CD4-positive, alpha-beta T cell treated with Interleukin-1 beta for 1 hour (primary cell): ENCODE measurements around the gene TMEM45A.
"Not testable (repeated sequence)": the region's sequence is repeated elsewhere in the genome, so short reads cannot be mapped to it uniquely, and the experiment has no call there.

ENCODE experiments used
- DNase-seq, 2 donors: peaks; one replicate each; pipeline ENCODE4 v3.0.0-alpha.2; 2020 to 2022

TMEM45A gene

DNA sequence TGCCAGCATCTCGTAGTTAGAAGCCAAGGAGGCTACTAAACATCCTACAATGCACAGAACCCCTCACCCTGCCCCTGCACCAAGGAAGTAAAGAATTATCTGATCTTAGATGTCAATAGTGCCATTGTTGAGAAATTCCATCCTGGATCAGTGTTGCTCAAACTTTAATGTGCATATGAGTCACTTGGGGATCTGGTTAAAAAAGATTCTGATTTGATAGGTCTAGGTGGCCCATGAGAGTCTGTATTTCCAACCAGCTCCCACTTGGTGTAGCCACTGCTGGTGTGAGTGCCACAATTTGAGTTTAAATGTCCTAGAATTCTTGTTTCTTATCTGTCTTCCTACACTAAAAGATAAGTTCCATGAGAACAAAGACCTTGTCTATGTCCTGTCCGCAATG lies 43.7 kb downstream of the TMEM45A start:
- no peak for DNase-seq

DNA sequence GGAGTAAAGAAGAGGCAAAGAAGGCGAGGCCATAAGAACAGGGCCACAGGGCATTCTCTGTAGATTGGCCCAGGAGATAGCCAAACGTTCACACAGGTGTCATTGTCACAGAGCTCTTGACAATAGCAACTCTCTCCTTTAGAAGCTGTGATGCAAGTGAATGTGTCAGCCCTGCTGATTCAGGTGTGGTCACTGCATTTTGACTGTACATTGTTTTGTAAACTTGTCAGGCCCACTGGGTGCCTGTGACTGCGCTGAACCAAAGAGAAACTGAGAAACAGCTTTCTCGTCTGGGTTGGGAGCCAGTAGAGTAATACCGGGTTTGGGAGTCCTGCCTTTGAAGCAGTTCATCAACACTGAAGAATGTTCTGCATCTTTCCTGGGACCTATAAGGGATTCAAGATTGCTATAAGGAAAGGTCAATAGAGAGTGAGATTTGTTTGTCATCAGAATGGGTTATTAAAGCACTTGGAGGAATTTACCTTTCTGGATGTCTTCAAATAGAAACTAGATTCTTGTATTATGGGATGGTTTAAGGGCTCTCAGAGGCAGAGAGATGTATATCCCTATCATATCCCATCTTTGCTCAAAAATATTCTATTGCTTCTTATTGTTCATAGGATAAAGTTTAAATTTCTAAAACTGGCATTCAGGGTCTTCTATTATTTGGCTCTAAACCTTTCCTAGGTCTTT lies 45.4 kb downstream of the TMEM45A start:
- no peak for DNase-seq

DNA sequence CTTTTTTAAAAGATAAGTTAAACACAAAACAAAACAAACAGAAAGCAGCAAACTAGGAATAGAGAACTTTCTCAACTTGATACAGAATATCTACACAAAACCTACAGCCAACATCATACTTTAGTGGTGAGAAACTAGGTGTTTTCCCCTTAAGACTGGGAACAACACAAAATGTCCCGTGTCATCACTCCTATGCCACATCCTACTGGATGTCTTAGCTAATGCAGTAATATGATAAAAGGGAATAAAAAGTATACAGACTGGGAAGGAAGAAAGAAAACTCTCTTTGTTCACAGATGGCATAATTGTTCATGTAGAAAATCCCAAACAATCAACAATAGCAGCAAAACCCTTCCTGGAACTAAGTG lies 45.9 kb downstream of the TMEM45A start:
- no peak for DNase-seq

DNA sequence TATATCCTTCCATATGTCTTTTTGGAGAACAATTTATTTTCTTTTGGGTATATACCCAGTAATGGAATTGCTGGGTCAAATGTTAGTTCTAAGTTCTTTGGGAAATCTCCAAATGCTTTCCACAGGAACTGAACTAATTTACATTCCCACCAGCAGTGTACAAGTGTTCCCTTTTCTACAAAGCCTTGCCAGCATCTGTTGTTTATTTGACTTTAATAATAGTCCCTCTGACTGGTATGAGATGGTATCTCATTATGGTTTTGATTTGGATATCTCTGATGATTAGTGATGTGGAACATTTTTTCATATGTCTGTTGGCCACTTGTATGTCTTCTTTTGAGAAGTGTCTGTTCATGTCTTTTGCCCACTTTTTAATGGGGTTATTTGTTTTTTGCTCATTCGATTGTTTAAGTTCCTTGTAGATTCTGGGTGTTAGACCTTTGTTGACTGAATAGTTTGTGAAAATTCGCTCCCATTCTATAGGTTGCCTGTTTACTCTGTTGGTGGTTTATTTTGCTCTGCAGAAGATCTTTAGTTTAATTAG lies 48.4 kb downstream of the TMEM45A start:
- DNase-seq: no peak

DNA sequence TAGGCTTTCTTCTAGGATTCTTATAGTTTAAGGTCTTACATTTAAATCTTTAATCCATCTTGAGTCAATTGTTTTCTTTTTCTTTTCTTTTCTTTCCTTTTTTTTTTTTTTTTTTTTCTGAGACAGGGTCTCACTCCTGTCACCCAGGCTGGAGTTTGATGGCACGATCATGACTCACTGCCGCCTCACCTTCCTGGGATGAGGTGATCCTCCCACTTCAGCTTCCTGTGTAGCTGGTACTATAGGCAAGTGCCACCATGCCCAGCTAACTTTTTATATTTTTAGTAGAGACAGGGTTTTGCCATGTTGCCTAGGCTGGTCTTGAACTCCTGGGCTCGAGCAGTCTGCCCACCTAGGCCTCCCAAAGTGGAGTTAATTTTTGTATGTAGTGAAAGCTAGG lies 49.0 kb downstream of the TMEM45A start:
- DNase-seq: not testable (repeated sequence)

DNA sequence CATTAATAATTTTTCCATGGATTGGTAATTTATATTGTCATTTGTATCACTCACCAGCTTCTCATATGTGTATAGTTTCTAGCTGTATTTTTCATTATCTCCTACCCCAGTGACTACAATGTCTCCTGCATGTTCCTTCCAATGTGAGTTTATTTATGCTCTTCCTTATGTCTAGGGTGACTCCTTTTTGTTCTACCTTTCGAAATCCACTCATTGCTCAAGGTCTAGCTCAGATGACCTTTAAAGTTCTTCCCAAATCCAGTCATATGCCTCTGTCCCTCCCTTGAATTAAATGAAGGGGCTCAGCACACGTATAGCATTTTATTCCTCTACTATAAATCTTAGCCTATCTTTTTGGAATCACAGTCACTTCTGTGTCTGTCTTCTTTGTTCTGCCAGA lies 53.0 kb downstream of the TMEM45A start:
- DNase-seq: no peak

DNA sequence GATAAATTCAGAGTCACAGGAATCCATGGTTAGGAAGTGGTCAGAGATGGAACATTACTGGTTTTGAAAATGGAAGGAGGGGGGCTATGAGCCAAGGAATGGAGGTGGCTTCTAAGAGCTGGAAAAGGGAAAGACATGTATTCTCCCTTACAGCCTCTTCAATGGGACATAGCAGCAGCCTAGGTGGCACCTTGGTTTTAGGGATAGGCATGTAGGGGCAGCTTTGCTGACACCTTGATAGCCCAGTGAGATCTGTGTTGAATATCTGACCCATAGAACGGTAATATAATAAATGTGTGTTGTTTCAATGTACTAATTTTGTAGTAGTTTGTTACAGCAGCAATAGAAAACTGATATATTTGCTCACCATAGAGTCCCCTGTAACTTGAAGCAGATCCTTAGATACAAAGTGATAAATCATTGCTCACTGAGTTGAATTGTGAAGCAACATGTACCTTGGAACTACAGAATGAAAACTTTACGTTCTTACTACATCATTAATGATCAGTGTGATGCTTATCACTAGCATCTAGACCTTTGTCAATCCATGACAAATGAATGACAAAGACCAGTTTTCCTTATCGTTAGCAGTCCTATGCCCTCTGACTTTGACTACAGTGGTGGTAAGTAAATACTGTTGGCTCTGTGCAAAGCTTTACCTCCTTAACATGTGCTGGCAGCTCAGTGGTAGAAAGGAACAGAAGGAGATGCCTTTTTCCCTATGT lies 53.8 kb downstream of the TMEM45A start:
- DNase-seq: no peak

DNA sequence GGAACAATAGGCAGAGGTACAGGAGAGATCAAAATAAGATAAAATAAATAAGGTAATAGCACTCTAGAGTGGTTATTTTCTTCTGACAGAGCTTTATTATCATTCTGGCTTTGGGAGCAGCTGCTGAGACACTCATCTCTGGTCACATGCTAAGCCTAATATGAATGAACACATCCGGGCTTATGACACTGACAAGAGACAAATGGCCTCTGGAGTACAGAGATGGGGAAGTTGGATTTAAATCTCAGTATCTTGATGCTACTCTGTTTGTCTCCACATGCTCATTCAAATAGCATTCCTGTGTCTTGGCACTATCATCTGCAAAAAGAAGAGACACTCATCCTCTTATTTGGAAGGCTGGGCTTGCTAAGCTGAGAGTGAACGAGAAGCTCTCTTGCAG lies 55.6 kb downstream of the TMEM45A start:
- DNase-seq: no peak

DNA sequence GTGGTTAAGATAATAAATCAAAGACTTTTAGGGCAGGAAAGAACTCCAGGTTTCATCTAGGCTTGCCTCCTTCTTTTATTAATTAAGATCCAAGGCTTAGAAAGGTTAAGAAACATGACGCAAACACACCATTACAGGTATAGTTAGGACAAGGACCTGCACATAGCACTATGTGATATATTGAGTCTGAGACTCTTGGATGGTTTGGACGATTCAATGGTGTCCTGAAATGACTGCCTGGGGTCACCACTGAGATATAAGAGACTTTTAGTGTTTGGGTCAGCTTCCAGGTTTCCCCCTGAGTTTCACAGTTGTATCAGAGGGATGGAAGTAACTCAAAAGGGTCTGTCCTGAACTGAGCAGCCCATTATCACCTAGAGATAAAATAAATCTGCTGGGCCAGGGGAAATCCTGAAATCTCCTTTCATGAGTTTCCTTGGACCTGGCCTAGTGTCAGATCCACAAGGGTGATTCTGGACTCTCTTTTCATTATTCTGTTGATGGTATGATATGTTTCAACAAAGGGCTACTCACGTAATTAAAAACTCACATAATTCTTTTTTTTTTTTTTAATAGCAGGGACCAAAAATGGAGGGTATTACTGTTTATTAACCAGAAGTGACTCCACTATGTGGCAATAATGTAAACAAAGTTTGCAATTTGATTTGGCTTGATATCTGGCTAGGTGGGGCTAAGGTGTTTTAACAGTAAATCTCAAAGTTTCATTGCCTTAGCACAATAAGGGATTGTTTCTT lies 61.4 kb downstream of the TMEM45A start:
- no peak for DNase-seq

DNA sequence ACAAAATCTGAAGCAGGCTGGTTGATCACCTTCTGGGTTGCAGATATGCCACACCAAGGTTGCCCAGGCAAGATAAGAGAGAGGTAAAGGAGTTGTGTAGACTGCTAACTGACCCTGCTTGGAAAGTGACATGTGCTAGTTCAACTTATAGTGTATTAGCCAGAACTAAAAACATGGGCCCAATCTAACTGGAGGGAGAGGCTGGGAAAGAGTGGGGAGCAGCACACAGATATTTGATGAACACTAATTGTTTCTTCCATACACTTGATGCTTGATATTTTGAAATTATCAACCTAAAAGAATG lies 61.9 kb downstream of the TMEM45A start:
- no peak for DNase-seq

DNA sequence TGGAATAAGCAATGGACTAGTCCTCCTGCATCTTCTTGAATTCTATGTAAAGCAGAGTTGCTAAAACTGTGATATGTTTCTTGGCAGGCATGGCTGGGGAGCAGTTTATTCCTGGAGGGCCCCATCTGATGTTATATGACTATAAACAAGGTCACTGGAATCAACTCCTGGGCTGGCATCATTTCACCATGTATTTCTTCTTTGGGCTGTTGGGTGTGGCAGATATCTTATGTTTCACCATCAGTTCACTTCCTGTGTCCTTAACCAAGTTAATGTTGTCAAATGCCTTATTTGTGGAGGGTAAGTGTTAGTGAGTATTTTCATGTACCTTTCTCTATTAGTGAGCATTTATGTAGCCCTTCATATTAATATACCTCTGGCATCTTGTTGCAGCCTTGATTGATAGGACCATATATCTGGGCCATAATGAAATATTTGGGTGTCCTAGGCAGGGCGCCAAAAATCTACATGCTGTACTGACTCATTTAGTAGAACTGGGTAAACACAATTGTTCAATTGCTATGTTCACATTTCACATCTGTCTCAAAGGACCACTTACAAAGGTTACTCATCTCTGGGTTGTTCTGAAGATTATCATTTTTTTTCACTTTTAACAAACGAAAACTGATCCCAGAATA lies 64.4 kb downstream of the TMEM45A start:
- DNase-seq: no peak

DNA sequence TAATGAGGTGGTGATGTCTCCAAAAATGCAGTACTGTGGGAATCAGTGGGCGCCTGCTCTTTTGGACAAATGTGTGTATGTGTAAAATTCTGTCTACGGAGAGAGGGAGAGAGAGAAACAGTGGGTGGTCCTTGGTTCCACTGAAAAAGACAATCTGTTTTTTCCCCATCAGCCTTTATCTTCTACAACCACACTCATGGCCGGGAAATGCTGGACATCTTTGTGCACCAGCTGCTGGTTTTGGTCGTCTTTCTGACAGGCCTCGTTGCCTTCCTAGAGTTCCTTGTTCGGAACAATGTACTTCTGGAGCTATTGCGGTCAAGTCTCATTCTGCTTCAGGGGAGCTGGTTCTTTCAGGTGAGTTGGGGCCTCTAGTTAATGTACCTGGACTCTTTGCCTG lies 65.8 kb downstream of the TMEM45A start:
- DNase-seq: no peak

DNA sequence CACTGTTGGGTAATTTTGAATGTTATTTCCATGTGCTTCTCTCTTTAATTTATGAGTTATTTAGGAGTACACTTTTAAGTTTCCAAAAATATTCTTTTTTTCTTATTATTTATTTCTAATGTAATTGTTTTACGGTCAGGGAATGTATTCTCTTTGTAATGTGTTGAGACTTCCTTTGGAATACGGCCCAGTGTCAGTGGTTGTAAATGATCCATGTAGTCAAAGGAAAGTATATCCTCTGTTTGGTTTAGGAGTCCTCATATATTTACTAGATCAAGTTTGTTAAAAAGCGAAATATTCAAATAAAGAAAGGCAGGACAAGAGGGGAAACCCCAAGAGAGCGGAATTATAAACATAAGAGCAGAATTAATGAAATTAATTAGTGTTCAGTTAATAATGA lies 68.0 kb downstream of the TMEM45A start:
- no peak for DNase-seq

DNA sequence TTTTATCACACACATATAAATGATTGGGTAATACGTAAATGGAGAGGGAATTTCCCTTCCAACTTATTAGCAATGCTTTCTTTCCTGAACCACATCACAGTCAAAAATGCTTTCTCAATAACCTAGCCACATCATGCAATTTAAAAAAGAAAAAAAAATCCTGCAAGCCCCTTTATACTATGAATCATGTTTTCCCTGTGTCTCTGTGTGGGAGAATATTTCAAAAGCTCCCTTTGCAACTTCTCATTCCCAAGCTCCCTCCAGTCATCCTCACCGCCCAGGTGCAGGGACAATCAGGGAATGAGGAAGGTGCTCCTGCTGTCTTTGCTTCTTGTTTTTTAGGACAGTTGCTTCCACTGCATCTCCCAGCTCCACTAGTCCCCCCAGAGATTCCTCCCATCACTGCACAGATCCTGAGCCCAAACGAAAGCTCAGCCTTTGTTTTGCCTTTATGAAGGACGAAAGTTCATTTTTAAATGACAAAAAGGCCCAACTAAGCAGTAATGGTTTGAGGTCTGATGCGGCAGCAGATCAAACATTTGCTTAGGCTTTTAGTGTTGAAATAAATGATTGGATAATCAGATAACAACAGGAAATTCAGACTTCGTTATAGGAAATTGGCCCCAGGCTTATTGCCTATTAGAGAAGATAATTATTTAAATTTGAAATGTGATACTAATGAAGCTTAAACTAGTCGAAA lies 69.2 kb downstream of the TMEM45A start:
- no peak for DNase-seq

DNA sequence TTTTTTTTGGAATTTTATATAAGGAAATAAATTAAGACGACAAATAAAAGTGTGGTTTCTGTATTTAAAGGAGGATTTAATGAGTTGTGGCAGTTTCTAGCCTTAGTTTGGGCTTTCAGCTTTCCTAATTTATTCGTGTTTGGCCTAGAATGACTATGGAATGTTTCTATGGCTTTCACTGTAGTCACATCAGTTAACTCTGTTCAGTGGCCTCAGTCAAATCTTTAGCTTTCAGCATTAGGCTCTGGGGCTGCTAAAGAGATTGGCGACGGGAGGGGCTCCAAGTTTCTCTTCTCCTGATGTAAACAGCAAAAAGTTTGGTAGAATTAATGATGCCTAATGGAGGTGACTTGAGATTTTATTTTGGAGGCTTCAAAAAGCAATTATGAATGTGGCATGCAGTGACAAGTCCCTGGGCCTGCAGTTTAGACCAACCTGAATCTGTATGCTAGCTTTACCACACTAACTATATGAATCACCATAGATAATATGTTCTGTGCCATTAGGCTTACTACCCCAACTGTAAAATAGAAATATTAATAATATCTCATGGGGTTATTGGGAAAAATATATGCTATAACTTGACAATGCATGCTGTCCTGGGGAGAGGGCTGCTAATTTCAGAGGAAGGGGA lies 69.9 kb downstream of the TMEM45A start:
- no peak for DNase-seq

DNA sequence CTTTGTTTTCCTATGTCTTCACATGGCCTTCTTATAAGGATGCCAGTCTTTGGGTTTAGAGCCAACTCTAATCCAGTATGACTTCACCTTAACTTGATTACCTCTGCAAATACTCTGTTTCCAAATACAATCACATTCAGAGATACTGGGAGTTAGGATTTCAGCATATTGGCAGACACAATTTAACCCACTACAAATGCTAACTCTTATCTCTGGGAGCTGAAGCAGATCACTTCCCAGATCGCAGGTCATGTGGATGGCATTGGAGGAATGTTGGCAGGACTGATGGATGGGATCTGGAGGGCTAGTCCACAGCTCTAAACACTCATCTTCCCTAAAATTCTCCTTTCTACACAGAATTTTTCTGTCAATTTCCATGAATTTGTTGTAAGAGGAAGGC lies 70.8 kb downstream of the TMEM45A start:
- DNase-seq: no peak

DNA sequence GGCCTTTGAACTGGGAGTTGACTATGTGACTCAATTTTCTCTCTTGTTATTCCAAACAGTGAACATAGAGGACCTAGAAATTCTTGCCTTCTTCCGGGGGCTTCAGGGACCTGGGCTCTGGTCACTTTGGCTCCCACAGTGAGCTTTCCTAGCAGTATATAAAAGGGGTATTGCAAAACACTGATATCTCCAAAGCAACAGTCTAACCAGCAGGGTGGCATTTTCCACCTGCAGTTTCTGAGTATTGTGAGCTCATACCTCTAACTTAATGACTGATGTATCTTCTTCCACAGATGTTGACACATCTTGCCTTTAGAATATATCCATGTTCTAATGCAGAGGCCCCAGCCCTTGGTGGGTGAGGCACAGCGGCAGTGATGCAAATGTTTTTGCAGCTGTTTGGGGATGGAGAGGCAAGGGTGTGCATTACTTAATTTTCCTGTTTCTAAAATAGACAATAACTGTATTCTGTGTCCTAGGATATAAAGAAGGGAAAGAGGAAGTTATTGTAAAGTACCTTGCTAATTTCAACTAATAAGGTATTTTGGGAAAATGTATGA lies 71.3 kb downstream of the TMEM45A start:
- DNase-seq: no peak

DNA sequence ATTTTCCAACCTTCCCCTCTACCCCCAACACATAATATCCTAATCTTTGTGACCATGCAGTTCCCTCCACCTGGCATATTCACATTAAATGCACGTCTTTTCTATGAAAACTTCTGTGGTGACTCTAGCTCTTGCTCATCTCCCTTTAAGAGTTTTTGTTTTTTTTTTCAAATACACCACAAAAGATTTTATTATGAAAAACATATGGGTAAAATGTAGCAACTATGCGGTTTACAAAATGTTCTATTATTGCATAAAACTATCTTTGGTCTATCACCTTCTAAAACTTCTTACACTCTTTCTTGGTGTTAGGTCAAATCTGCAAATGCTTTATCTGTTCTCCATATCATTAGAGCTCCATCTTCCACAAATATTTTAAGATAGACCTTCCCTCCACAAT lies 78.4 kb downstream of the TMEM45A start:
- no peak for DNase-seq

DNA sequence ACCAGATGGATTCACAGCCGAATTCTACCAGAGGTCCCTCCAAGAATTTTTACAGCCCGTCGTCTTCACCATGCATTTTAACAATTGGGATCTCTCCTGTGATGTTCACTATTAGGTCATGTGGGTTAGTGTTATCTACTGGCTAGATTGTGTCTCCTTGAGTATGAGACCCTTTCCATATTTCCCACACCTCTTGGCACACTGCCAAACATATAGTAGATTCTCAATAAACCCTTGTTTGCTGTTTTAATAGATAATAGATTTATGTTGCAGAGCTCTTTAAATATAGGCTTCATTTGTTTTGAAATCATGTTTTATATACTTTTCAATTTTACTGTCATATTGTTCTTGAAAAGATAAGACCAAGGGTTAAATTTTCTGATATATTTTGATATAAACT lies 82.1 kb downstream of the TMEM45A start:
- DNase-seq: no peak

DNA sequence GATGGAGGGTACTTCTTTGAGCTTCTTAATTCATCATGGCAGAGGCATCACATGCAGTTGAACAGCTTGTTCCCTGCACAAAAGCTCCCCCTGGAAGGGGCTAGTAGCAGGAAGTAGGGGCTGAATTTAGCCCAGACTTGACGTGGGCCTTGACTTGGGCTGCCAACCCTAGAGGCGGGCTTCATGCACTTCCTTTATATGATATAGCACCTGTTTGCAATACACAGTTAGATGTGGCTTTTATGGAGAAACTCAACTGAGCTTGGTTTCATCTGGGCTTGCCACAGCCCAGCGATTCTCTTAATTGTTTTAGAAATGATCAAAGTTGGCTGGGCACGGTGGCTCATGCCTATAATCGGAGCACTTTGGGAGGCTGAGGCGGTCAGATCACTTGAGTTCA lies 83.3 kb downstream of the TMEM45A start:
- no peak for DNase-seq

DNA sequence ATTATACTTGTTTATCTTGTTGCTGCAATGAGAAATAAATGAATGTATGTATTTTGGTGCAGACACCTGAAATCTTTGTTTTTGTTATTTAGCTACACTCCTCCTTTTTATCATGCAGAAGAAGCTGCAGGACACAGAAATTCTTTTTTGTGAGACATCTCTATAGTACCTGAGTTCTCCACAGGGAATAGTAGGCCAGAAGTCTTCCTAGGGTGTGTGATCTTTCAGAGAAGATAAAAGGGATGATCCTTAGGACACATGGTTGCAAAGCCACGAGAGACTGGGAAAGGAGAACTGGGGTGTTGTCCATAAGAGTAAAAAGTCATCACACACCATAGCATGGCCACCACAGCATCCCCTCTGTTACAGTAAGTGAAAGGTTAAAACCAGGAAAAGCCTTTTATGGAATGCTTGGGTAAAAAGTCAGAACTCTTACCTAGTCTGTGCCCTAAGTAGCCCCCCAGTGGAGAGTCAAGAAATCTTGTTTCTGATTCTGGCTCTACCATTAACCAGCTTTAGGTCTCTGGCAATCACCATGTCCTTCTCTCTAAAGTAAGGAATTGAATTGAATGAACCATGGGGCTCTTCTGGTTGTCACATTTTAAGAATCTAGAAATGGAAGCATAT lies 85.1 kb downstream of the TMEM45A start:
- no peak for DNase-seq

DNA sequence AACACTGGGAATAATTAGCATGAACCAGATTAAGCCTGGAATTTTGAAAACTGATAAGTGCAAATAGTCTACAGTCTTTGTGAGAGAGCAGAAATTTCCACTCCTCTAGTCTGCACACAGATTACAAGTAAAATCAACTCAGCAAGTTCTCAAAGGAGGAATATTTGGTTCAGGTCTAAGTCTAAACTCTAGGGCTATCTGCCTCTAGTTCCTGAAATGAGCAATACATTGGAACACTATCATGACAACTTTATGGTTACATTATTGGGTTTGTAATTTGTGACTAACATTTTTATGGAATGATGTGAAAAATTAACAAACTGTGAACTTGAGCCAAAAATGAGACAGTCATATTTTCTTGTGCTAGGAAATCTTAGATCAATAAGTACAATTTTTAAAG lies 86.2 kb downstream of the TMEM45A start:
- no peak for DNase-seq
